ENCODE data around the gene C12orf76. TPM values are rescaled to one million over a fixed set of nuclear protein-coding genes. Genes with fewer than 3 reads are reported as not detected.

C12orf76 gene
- total and polyA plus RNA-seq, 2 of the 4 experiments (the other 2 are of a cell fraction), result 5.0 to 7.1 TPM

DNA sequence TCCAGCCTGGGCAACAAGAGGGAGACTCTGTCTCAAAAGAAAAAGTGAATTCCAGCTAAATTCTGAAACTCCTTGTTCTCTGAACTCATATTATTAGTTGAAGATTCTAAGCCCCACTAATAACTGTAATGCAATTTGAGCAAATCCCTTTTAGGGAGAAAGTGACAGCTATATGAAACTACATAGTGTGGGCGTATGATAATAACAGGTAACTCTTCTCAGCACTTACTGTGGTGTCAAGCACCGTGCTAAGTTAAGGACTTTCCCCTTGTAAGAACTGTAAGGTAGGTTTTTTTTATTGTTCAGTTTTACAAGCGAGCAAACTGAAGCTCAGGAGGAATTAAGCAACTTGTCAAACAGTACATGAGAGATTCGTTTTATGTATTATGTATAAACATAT lies 43.7 kb downstream of the C12orf76 start:
- H2BK5ac ChIP-seq (ENCODE audit: low read depth, low read length, poor library complexity, severe bottlenecking), result no peak overlapping the region
- H3K4me1 ChIP-seq (ENCODE audit: control insufficient read depth, insufficient read depth, low read length), result peaks cover 11% of the 10 kb centered on the region
- no peak overlapping the region for H3K9ac ChIP-seq (ENCODE audit: low read depth, low read length)
- H3K18ac ChIP-seq (ENCODE audit: low read depth, low read length), result no peak overlapping the region
- no peak overlapping the region for H2AFZ ChIP-seq (replicated peaks; ENCODE audit: low read length, poor library complexity)
- no peak overlapping the region for H3K14ac ChIP-seq (replicated peaks; ENCODE audit: low read depth, low read length)
- in situ Hi-C loops (cut with MboI; ENCODE audit: low sequenced_read_pairs) (no loop called here), dilution Hi-C loops (cut with HindIII; ENCODE audit: low sequenced_read_pairs, unreplicated experiment) (no loop called here), intact Hi-C loops (cut with micrococcal nuclease) (no loop called here)
- no peaks in the 10 kb centered on the region for H3K27me3 ChIP-seq (ENCODE audit: control insufficient read depth, insufficient read depth, low read length)
- no peak overlapping the region for H3K4me3 ChIP-seq (ENCODE audit: insufficient read depth, low read depth, low read length)
- no peak overlapping the region for H3K56ac ChIP-seq (ENCODE audit: extremely low read depth, insufficient read depth, low read length)
- no peak overlapping the region for H2AK5ac ChIP-seq (ENCODE audit: low read depth, low read length)
- no peak overlapping the region for H3K4me2 ChIP-seq (ENCODE audit: low read depth, low read length)
- TF ChIP-seq, protein P1, sequence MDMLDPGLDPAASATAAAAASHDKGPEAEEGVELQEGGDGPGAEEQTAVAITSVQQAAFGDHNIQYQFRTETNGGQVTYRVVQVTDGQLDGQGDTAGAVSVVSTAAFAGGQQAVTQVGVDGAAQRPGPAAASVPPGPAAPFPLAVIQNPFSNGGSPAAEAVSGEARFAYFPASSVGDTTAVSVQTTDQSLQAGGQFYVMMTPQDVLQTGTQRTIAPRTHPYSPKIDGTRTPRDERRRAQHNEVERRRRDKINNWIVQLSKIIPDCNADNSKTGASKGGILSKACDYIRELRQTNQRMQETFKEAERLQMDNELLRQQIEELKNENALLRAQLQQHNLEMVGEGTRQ (IDR thresholded peaks at IDR 0.05; ENCODE audit: low read depth, low read length), result no peak
- TF ChIP-seq RAD21 (IDR thresholded peaks at IDR 0.05; ENCODE audit: low read length) (no peak), MAZ (IDR thresholded peaks at IDR 0.05; ENCODE audit: borderline replicate concordance, low read depth, low read length) (no peak), RFX5 (IDR thresholded peaks at IDR 0.05; ENCODE audit: low read depth, low read length) (no peak), MAFK (IDR thresholded peaks at IDR 0.05; ENCODE audit: low read depth, low read length) (no peak), POLR2A (IDR thresholded peaks at IDR 0.05; ENCODE audit: low read depth, low read length) (no peak), FOS (IDR thresholded peaks at IDR 0.05; ENCODE audit: low read depth, low read length) (no peak)
- no peak overlapping the region for H2BK15ac ChIP-seq (ENCODE audit: low read depth, low read length)
- no TSS peak for BruUV-seq (replicated peaks)
- H2BK20ac ChIP-seq (ENCODE audit: low read depth, low read length), result no peak overlapping the region
- H2AK9ac ChIP-seq (replicated peaks; ENCODE audit: low read depth, low read length, poor library complexity), result no peak overlapping the region
- peaks cover 44% of the 10 kb centered on the region for H4K20me1 ChIP-seq (ENCODE audit: insufficient read depth, low read length)
- DNase-seq (no peak), ATAC-seq (ENCODE audit: low read depth) (no peak)
- H3K36me3 ChIP-seq (ENCODE audit: control insufficient read depth, insufficient read depth, low read length), result peaks cover 10% of the 10 kb centered on the region
- no peaks in the 10 kb centered on the region for H3K9me3 ChIP-seq (ENCODE audit: control insufficient read depth, insufficient read depth, low read length)
- no peak overlapping the region for H4K8ac ChIP-seq (ENCODE audit: low read depth in 2 of 2, low read length in 2 of 2)
- no CpG with 5 or more reads among the region's 4 CpGs for WGBS, 2 experiments (ENCODE audit: extremely low coverage in 2 of 2, insufficient read length in 1 of 2)
- H4K5ac ChIP-seq (ENCODE audit: low read depth, low read length), result no peak overlapping the region
- H3K27ac ChIP-seq (ENCODE audit: insufficient read depth, low read length), result no peak overlapping the region
- peaks cover 10% of the 10 kb centered on the region for H3K9me1 ChIP-seq (ENCODE audit: insufficient read depth, low read length)
- ChIA-PET POLR2A (ENCODE audit: unreplicated experiment) (interaction anchor here (0.7 kb wide), 1 partner anchor 35 kb away, joined by 3 read pairs; no protein-coding TSS in a partner anchor), CTCF (interaction anchor here (0.6 kb wide), 1 partner anchor 128 kb away, joined by 3 read pairs; no protein-coding TSS in a partner anchor)
- no peak overlapping the region for H3K4ac ChIP-seq (ENCODE audit: low read depth, low read length)
- no peak overlapping the region for H2BK120ac ChIP-seq (ENCODE audit: low read depth, low read length)
- H3K23ac ChIP-seq (ENCODE audit: low read depth, low read length), result no peak overlapping the region
- peaks cover 10 to 18% of the 10 kb centered on the region in 2 experiments; a peak in 3 of 4 replicates for H3K79me1 ChIP-seq (ENCODE audit: low read depth in 1 of 2, low read length in 2 of 2)
- H4K91ac ChIP-seq (ENCODE audit: insufficient read depth, low read depth, low read length), result no peak overlapping the region
